IMR-90 (cell line): ENCODE measurements around the gene DOCK4. TPM values are rescaled to one million over a fixed set of nuclear protein-coding genes. Genes with fewer than 3 reads are reported as not detected.

Experiments
- ATAC-seq: fragments of 200-7000 bp; cut with Tn5 transposase; 2 replicates; pipeline ENCODE4 v1.9.1; 2020; ENCODE audit warnings: low read depth, mild to moderate bottlenecking, moderate library complexity
- BruUV-seq: library from RNA; stranded (reverse); fragments of 400-500 nt; replicated peaks from 2 replicates; lab custom pipeline; 2021; lab: Mats Ljungman, UMichigan
- CTCF ChIA-PET: fragments of 300-600 bp; formaldehyde crosslinking; extraction: SDS; loops from one replicate; lab custom pipeline; 2021; ENCODE audit warnings: antibody characterized with exemption; lab: Yijun Ruan, JAX
- POLR2A ChIA-PET: fragments of 300-600 bp; sonication (Branson Sonifier 250); formaldehyde crosslinking; loops from one replicate; lab custom pipeline; 2022; ENCODE audit warnings: antibody characterized with exemption; ENCODE audit not compliant: unreplicated experiment; lab: Charles Lee
- DNase-seq: peaks from one replicate; pipeline ENCODE4 v3.0.0; 2013
- H2AFZ ChIP-seq: replicated peaks from 2 replicates; pipeline ENCODE3; 2013; ENCODE audit warnings: low read length, mild to moderate bottlenecking; ENCODE audit not compliant: poor library complexity
- H2AK5ac ChIP-seq: 2 replicates; pipeline ENCODE4 v1.6.1; 2013; ENCODE audit warnings: low read depth, low read length, inconsistent platforms
- H2AK9ac ChIP-seq: replicated peaks from 2 replicates; pipeline ENCODE3; 2013; ENCODE audit warnings: mild to moderate bottlenecking, low read depth, low read length, moderate library complexity; ENCODE audit not compliant: poor library complexity
- H2BK120ac ChIP-seq: 2 replicates; pipeline ENCODE4 v1.6.1; 2013; ENCODE audit warnings: low read depth, low read length, inconsistent platforms
- H2BK15ac ChIP-seq: 3 replicates; pipeline ENCODE4 v1.6.1; 2013; ENCODE audit warnings: low read depth, low read length, inconsistent platforms
- H2BK20ac ChIP-seq: 2 replicates; pipeline ENCODE4 v1.6.1; 2013; ENCODE audit warnings: low read depth, mild to moderate bottlenecking, inconsistent platforms, low read length, moderate library complexity
- H2BK5ac ChIP-seq: 2 replicates; pipeline ENCODE4 v1.6.1; 2013; ENCODE audit warnings: mild to moderate bottlenecking, low read depth, low read length, inconsistent platforms; ENCODE audit not compliant: poor library complexity, severe bottlenecking
- H3K14ac ChIP-seq: replicated peaks from 2 replicates; pipeline ENCODE4 v1.6.1; 2013; ENCODE audit warnings: low read depth, low read length, inconsistent platforms
- H3K18ac ChIP-seq: 2 replicates; pipeline ENCODE4 v1.6.1; 2013; ENCODE audit warnings: low read depth, low read length, control low read depth
- H3K23ac ChIP-seq: 2 replicates; pipeline ENCODE4 v1.6.1; 2013; ENCODE audit warnings: low read depth, low read length, inconsistent platforms
- H3K27ac ChIP-seq: 2 replicates; pipeline ENCODE4 v1.5.1; 2013; ENCODE audit warnings: mild to moderate bottlenecking, control low read depth, low read length; ENCODE audit not compliant: insufficient read depth
- H3K27me3 ChIP-seq: 2 replicates; pipeline ENCODE4 v1.6.1; 2013; ENCODE audit warnings: low read length; ENCODE audit not compliant: control insufficient read depth, insufficient read depth
- H3K36me3 ChIP-seq: 2 replicates; pipeline ENCODE4 v1.6.1; 2013; ENCODE audit warnings: low read length, mixed read lengths; ENCODE audit not compliant: control insufficient read depth, insufficient read depth
- H3K4ac ChIP-seq: 2 replicates; pipeline ENCODE4 v1.6.1; 2013; ENCODE audit warnings: low read depth, low read length, inconsistent platforms
- H3K4me1 ChIP-seq: 2 replicates; pipeline ENCODE4 v1.6.1; 2013; ENCODE audit warnings: low read length, mixed read lengths; ENCODE audit not compliant: control insufficient read depth, insufficient read depth
- H3K4me2 ChIP-seq: 2 replicates; pipeline ENCODE4 v1.6.1; 2013; ENCODE audit warnings: low read depth, mild to moderate bottlenecking, control low read depth, low read length, moderate library complexity
- H3K4me3 ChIP-seq: 2 replicates; pipeline ENCODE4 v1.5.1; 2013; ENCODE audit warnings: low read depth, mild to moderate bottlenecking, control low read depth, low read length, moderate library complexity; ENCODE audit not compliant: insufficient read depth
- H3K56ac ChIP-seq: 2 replicates; pipeline ENCODE4 v1.6.1; 2013; ENCODE audit warnings: low read length, inconsistent platforms; ENCODE audit not compliant: insufficient read depth; ENCODE audit errors: extremely low read depth
- H3K79me1 ChIP-seq, 2 experiments: 2 replicates each; pipeline ENCODE4 v1.6.1; 2013; ENCODE audit warnings: low read length in 2 of 2, inconsistent platforms in 1 of 2, low read depth in 1 of 2
- H3K9ac ChIP-seq: 2 replicates; pipeline ENCODE4 v1.6.1; 2013; ENCODE audit warnings: low read depth, low read length, control low read depth
- H3K9me1 ChIP-seq: 2 replicates; pipeline ENCODE4 v1.6.1; 2013; ENCODE audit warnings: low read length, inconsistent platforms; ENCODE audit not compliant: insufficient read depth
- H3K9me3 ChIP-seq: 2 replicates; pipeline ENCODE4 v1.6.1; 2013; ENCODE audit warnings: low read length; ENCODE audit not compliant: control insufficient read depth, insufficient read depth
- H4K20me1 ChIP-seq: 2 replicates; pipeline ENCODE4 v1.6.1; 2013; ENCODE audit warnings: low read length, inconsistent platforms; ENCODE audit not compliant: insufficient read depth
- H4K5ac ChIP-seq: 2 replicates; pipeline ENCODE4 v1.6.1; 2013; ENCODE audit warnings: mild to moderate bottlenecking, low read depth, low read length, control low read depth
- H4K8ac ChIP-seq, 2 experiments: 2 replicates each; pipeline ENCODE4 v1.6.1; 2013; ENCODE audit warnings: low read depth in 2 of 2, low read length in 2 of 2, control low read depth in 1 of 2, inconsistent platforms in 1 of 2
- H4K91ac ChIP-seq: 2 replicates; pipeline ENCODE4 v1.6.1; 2013; ENCODE audit warnings: low read depth, low read length, inconsistent platforms; ENCODE audit not compliant: insufficient read depth
- BHLHE40 ChIP-seq: fragments of 150-350 bp; IDR thresholded peaks from 2 replicates; pipeline ENCODE4 v1.6.1; 2016; ENCODE audit warnings: mild to moderate bottlenecking, low read depth, low read length
- CEBPB ChIP-seq: IDR thresholded peaks from 2 replicates; pipeline ENCODE4 v1.6.1; 2012; ENCODE audit warnings: low read depth, low read length, improper control_type of control experiment
- CHD1 ChIP-seq: IDR thresholded peaks from 2 replicates; pipeline ENCODE4 v1.6.1; 2012; ENCODE audit warnings: low read depth, low read length, improper control_type of control experiment
- FOS ChIP-seq: fragments of 150-350 bp; IDR thresholded peaks from 2 replicates; pipeline ENCODE4 v1.6.1; 2016; ENCODE audit warnings: low read depth, low read length
- MAFK ChIP-seq: IDR thresholded peaks from 2 replicates; pipeline ENCODE4 v1.6.1; 2012; ENCODE audit warnings: low read depth, low read length, improper control_type of control experiment
- MAZ ChIP-seq: IDR thresholded peaks from 2 replicates; pipeline ENCODE4 v1.6.1; 2012; ENCODE audit warnings: low read depth, mild to moderate bottlenecking, low read length, improper control_type of control experiment, moderate library complexity, borderline replicate concordance
- MXI1 ChIP-seq: IDR thresholded peaks from 2 replicates; pipeline ENCODE4 v1.6.1; 2012; ENCODE audit warnings: low read depth, mild to moderate bottlenecking, low read length, moderate library complexity, borderline replicate concordance
- NFE2L2 ChIP-seq: fragments of 150-350 bp; IDR thresholded peaks from 2 replicates; pipeline ENCODE4 v1.6.1; 2016; ENCODE audit warnings: low read depth, mild to moderate bottlenecking, low read length
- POLR2A ChIP-seq: IDR thresholded peaks from 2 replicates; pipeline ENCODE4 v1.6.1; 2012; ENCODE audit warnings: mild to moderate bottlenecking, low read depth, low read length
- RAD21 ChIP-seq: IDR thresholded peaks from 2 replicates; pipeline ENCODE4 v1.6.1; 2012; ENCODE audit warnings: low read length, improper control_type of control experiment
- RCOR1 ChIP-seq: IDR thresholded peaks from 2 replicates; pipeline ENCODE4 v1.6.1; 2012; ENCODE audit warnings: mild to moderate bottlenecking, low read length, improper control_type of control experiment; ENCODE audit not compliant: insufficient replicate concordance
- RFX5 ChIP-seq: IDR thresholded peaks from 2 replicates; pipeline ENCODE4 v1.8.0; 2012; ENCODE audit warnings: low read depth, mild to moderate bottlenecking, low read length, moderate library complexity
- WGBS, 2 experiments: methylation state at CpG; one replicate each; pipeline versions ENCODE4 v1.1.5 to v1.1.7; 2013; ENCODE audit warnings: missing lambda C conversion rate in 2 of 2; ENCODE audit not compliant: insufficient read length in 1 of 2; ENCODE audit errors: extremely low coverage in 2 of 2; 5-methylcytosine and 5-hydroxymethylcytosine counted together
- dilution Hi-C: fragments of 300-500 bp; cut with HindIII; formaldehyde crosslinking; loops from one replicate; pipeline ENCODE4 v1.14.3; 2018; ENCODE audit warnings: low sequenced_read_pairs; ENCODE audit not compliant: unreplicated experiment
- in situ Hi-C: fragments of 300-500 bp; cut with MboI; formaldehyde crosslinking; loops from 3 replicates; pipeline ENCODE4 v1.14.3; 2019; ENCODE audit warnings: low sequenced_read_pairs, inconsistent platforms, mixed read lengths
- intact Hi-C: fragments of 100-400 bp; cut with micrococcal nuclease; formaldehyde crosslinking; loops from 2 replicates; pipeline ENCODE4 v1.10.0; 2022
- polyA plus RNA-seq, 3 experiments: library from polyadenylated mRNA; depleted of rRNA; stranded (reverse); fragments of >200 nt; gene quantifications; 2 replicates each; pipeline ENCODE4 v1.2.3, GENCODE V29; 2012; ENCODE audit warnings: low replicate concordance in 1 of 3
- total RNA-seq: library from RNA; depleted of rRNA; stranded (reverse); fragments of >200 nt; gene quantifications from 2 replicates; pipeline ENCODE4 v1.2.3, GENCODE V29; 2012
- TF ChIP-seq, protein P1 (sequence below): fragments of 150-350 bp; IDR thresholded peaks from 2 replicates; pipeline ENCODE4 v1.6.1; 2016; ENCODE audit warnings: low read depth, mild to moderate bottlenecking, low read length, moderate library complexity, borderline replicate concordance
- TF ChIP-seq, protein P2 (sequence below): conservative IDR thresholded peaks from 2 replicates; pipeline ENCODE4 v1.5.1; 2012; ENCODE audit warnings: mild to moderate bottlenecking, low read depth, low read length, improper control_type of control experiment

Gene DOCK4
- total and polyA plus RNA-seq, 2 of the 4 experiments (the other 2 are of a cell fraction) = 4.4 to 12.2 TPM

DNA sequence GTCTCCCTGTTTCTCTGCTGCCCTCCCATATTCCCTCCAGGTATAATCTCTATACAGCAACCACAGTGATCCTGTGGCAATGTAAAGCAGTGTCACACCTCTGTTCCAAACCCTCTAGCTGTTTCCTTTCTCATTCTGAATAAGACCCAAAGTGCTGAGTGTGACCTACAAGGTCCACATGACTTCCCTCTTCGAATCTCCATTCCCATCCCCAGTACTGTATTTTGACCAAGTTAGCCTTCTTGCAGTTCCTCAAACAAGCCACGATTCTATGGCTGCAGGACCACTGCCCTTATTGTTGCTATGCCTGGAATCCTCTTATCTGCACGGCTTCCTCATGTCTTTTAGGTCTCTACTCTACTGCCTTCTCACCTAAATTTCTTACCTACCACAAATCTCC lies 291.9 kb downstream of the DOCK4 start:
- no peak overlapping the region for H2BK15ac ChIP-seq
- H3K56ac ChIP-seq = no peak overlapping the region
- no peak overlapping the region for H3K4me2 ChIP-seq
- no peak overlapping the region for H4K91ac ChIP-seq
- H4K20me1 ChIP-seq = no peaks in the 10 kb centered on the region
- no peaks in the 10 kb centered on the region for H3K4me1 ChIP-seq
- no peak overlapping the region for H2AK9ac ChIP-seq
- in situ Hi-C loops = no loop called here
- ChIA-PET POLR2A (no interaction called here), CTCF (no interaction called here)
- no peak overlapping the region for H2BK5ac ChIP-seq
- peaks cover 4% of the 10 kb centered on the region; the same call in 1 of the 2 replicates for H3K36me3 ChIP-seq
- H4K8ac ChIP-seq = no peak overlapping the region
- no peak overlapping the region for H3K9ac ChIP-seq
- no peak overlapping the region for H4K5ac ChIP-seq
- H3K9me3 ChIP-seq = no peaks in the 10 kb centered on the region
- no peak overlapping the region for H3K23ac ChIP-seq
- H2BK120ac ChIP-seq = no peak overlapping the region
- dilution Hi-C loops = no loop called here
- DNase-seq = no peak
- no peak for ATAC-seq
- 86% methylated on average over 1 of the region's 3 CpGs; no CpG with 5 or more reads in 1 of the 2 experiments for WGBS, 2 experiments
- BruUV-seq = no TSS peak
- no peaks in the 10 kb centered on the region for H3K79me1 ChIP-seq
- H3K27me3 ChIP-seq = no peaks in the 10 kb centered on the region; the same call in 1 of the 2 replicates
- TF ChIP-seq BHLHE40 (no peak), POLR2A (no peak), MAZ (no peak), RCOR1 (no peak), RAD21 (no peak), RFX5 (no peak), CEBPB (no peak), NFE2L2 (no peak), MXI1 (no peak), MAFK (no peak), FOS (no peak), CHD1 (no peak)
- TF ChIP-seq, protein P1, sequence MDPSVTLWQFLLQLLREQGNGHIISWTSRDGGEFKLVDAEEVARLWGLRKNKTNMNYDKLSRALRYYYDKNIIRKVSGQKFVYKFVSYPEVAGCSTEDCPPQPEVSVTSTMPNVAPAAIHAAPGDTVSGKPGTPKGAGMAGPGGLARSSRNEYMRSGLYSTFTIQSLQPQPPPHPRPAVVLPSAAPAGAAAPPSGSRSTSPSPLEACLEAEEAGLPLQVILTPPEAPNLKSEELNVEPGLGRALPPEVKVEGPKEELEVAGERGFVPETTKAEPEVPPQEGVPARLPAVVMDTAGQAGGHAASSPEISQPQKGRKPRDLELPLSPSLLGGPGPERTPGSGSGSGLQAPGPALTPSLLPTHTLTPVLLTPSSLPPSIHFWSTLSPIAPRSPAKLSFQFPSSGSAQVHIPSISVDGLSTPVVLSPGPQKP = no peak
- TF ChIP-seq, protein P2, sequence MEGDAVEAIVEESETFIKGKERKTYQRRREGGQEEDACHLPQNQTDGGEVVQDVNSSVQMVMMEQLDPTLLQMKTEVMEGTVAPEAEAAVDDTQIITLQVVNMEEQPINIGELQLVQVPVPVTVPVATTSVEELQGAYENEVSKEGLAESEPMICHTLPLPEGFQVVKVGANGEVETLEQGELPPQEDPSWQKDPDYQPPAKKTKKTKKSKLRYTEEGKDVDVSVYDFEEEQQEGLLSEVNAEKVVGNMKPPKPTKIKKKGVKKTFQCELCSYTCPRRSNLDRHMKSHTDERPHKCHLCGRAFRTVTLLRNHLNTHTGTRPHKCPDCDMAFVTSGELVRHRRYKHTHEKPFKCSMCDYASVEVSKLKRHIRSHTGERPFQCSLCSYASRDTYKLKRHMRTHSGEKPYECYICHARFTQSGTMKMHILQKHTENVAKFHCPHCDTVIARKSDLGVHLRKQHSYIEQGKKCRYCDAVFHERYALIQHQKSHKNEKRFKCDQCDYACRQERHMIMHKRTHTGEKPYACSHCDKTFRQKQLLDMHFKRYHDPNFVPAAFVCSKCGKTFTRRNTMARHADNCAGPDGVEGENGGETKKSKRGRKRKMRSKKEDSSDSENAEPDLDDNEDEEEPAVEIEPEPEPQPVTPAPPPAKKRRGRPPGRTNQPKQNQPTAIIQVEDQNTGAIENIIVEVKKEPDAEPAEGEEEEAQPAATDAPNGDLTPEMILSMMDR = no peak
- H3K18ac ChIP-seq = no peak overlapping the region
- H2AFZ ChIP-seq = no peak overlapping the region
- no peak overlapping the region for H3K4ac ChIP-seq
- H3K9me1 ChIP-seq = no peaks in the 10 kb centered on the region; the same call in 1 of the 2 replicates
- H3K14ac ChIP-seq = no peak overlapping the region
- H2AK5ac ChIP-seq = no peak overlapping the region
- H3K4me3 ChIP-seq = no peak overlapping the region
- H2BK20ac ChIP-seq = no peak overlapping the region
- intact Hi-C loops = no loop called here
- H3K27ac ChIP-seq = no peak overlapping the region
